Right atrium auricular region (tissue), 2 donors: ENCODE data around the gene POLE. TPM values are rescaled to one million over a fixed set of nuclear protein-coding genes. Genes with fewer than 3 reads are reported as not detected.

ENCODE experiments used
- DNase-seq: peaks from one replicate; pipeline ENCODE4 v3.0.0-alpha.2; 2019; ENCODE audit warnings: low spot score
- H3K27ac ChIP-seq, 2 donors: fragments of 200-600 bp; sonication (generic); 1 replicate in 1 of 2; 2 replicates in 1 of 2; pipeline ENCODE4 v1.5.1; 2016 to 2019
- H3K27me3 ChIP-seq, 2 donors: fragments of 200-600 bp; sonication (generic); one replicate each; pipeline versions ENCODE4 v1.5.1 to v1.6.0; 2017 to 2019
- H3K36me3 ChIP-seq: fragments of 200-600 bp; sonication (generic); one replicate; pipeline ENCODE4 v1.5.1; 2016
- H3K4me1 ChIP-seq, 2 donors: fragments of 200-600 bp; sonication (generic); one replicate each; pipeline versions ENCODE4 v1.5.1 to v1.6.0; 2017 to 2019
- H3K4me3 ChIP-seq, 2 donors: fragments of 200-600 bp; sonication (generic); 1 replicate in 1 of 2; 2 replicates in 1 of 2; pipeline ENCODE4 v1.5.1; 2017 to 2019; ENCODE audit warnings: mild to moderate bottlenecking in 1 of 2, moderate library complexity in 1 of 2
- H3K9me3 ChIP-seq, 2 donors: fragments of 200-600 bp; sonication (generic); one replicate each; pipeline ENCODE4 v1.5.1; 2019
- total RNA-seq, 2 donors: library from RNA; depleted of rRNA; stranded (reverse); fragments of >200 nt; gene quantifications; one replicate each; pipeline ENCODE4 v1.1.0, GENCODE V29; 2016
- TF ChIP-seq, protein P1 (sequence below), 2 donors: fragments of 200-600 bp; sonication (generic); IDR thresholded peaks; one replicate each; pipeline ENCODE4 v1.5.1; 2019; ENCODE audit warnings: antibody characterized with exemption in 2 of 2

Gene POLE
- total RNA-seq, 2 donors from 2014 or later: 10.2 to 13.9 TPM

- no peak for DNase-seq
- no peaks in the 10 kb centered on the region for H3K36me3 ChIP-seq
- no peak overlapping the region for H3K4me3 ChIP-seq
- H3K4me1 ChIP-seq: peaks cover 0 to 4% of the 10 kb centered on the region in 2 donors
- H3K27ac ChIP-seq: no peak overlapping the region
- TF ChIP-seq, protein P1, sequence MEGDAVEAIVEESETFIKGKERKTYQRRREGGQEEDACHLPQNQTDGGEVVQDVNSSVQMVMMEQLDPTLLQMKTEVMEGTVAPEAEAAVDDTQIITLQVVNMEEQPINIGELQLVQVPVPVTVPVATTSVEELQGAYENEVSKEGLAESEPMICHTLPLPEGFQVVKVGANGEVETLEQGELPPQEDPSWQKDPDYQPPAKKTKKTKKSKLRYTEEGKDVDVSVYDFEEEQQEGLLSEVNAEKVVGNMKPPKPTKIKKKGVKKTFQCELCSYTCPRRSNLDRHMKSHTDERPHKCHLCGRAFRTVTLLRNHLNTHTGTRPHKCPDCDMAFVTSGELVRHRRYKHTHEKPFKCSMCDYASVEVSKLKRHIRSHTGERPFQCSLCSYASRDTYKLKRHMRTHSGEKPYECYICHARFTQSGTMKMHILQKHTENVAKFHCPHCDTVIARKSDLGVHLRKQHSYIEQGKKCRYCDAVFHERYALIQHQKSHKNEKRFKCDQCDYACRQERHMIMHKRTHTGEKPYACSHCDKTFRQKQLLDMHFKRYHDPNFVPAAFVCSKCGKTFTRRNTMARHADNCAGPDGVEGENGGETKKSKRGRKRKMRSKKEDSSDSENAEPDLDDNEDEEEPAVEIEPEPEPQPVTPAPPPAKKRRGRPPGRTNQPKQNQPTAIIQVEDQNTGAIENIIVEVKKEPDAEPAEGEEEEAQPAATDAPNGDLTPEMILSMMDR (IDR thresholded peaks at IDR 0.05): no peak
- peaks cover 16 to 21% of the 10 kb centered on the region in 2 donors for H3K27me3 ChIP-seq
- peaks cover 3 to 35% of the 10 kb centered on the region in 2 donors for H3K9me3 ChIP-seq
Measured at GRCh38 chr12:132614029-132614428, 73.1 kb downstream of the POLE start.

- no peak for DNase-seq
- peaks cover 0 to 3% of the 10 kb centered on the region in 2 donors for H3K27me3 ChIP-seq
Measured at GRCh38 chr12:132611620-132612019, 75.5 kb downstream of the POLE start.

DNA sequence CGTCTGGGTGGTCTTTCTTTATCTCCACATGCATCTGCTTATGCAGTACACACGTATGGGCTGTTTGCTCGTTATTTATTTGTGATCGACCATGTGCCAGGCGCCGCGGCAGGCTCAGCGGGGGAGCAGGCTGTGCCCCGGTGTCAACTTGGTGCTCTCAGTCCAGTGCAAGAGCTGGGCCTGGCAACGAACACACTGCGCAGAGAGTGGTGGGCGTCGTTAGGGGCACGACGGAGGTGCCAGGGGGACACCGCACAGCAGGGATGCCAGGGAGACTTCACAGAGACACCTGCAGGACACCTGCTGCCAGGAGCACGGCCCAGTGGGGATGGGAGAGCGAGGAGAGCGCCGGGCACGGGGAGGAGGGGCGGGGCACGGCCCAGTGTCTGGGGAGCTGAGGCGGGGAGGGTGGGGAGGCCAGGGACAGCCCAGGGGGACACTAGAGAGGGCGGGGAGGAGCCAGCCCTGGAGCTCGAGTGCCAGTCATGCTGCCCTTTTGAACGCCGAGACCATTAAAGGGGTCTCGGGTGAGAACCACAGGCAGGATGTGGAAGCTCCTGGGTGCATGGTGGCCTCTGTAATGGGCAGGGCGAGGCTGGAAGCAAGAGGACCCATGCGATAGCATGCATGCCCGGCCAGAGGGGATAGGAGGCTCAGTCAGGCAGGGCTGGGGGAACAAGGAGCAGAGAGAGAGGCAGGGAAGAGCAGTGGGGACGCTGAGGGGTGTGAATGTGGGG, 76.1 kb downstream of the POLE start:
- Histone ChIP-seq H3K4me1 (no peaks in the 10 kb centered on the region), H3K27me3 (no peaks in the 10 kb centered on the region), H3K36me3 (no peaks in the 10 kb centered on the region), H3K9me3 (peaks cover 3 to 15% of the 10 kb centered on the region in 2 donors), H3K4me3 (no peak overlapping the region), H3K27ac (no peak overlapping the region)
- TF ChIP-seq, protein P1 (IDR thresholded peaks at IDR 0.05): no peak
- DNase-seq: no peak

More at GRCh38 chr12:132611620-132612019, 75.5 kb downstream of the POLE start:
- no peak overlapping the region for H3K27ac ChIP-seq
- H3K4me3 ChIP-seq: no peak overlapping the region
- H3K4me1 ChIP-seq: no peaks in the 10 kb centered on the region
- TF ChIP-seq, protein P1 (IDR thresholded peaks at IDR 0.05): no peak
- H3K36me3 ChIP-seq: no peaks in the 10 kb centered on the region
- peaks cover 3 to 21% of the 10 kb centered on the region in 2 donors for H3K9me3 ChIP-seq

- Histone ChIP-seq H3K36me3 (no peaks in the 10 kb centered on the region), H3K4me3 (peak within 1 kb of the TSS in 1 of 2 donors; percentile 27), H3K27ac (no peak within 1 kb of the TSS), H3K27me3 (no peaks in the 10 kb centered on the region), H3K4me1 (no peaks in the 10 kb centered on the region), H3K9me3 (peaks cover 3 to 10% of the 10 kb centered on the region in 2 donors)
- no peak for DNase-seq
- TF ChIP-seq, protein P1 (IDR thresholded peaks at IDR 0.05): no peak
Measured at GRCh38 chr12:132610051-132610759, 76.9 kb downstream of the POLE start, which contains the start of gene LRCOL1. TSS of gene LRCOL1 (minus strand) at chr12:132610582. CDS start at chr12:132606251, 4,331 bp downstream.

- no peak for DNase-seq
- Histone ChIP-seq H3K36me3 (no peaks in the 10 kb centered on the region), H3K27me3 (no peaks in the 10 kb centered on the region), H3K9me3 (peaks cover 3 to 10% of the 10 kb centered on the region in 2 donors), H3K4me3 (no peak overlapping the region), H3K27ac (no peak overlapping the region), H3K4me1 (peaks cover 0 to 9% of the 10 kb centered on the region in 2 donors)
- TF ChIP-seq, protein P1 (IDR thresholded peaks at IDR 0.05): no peak
Measured at GRCh38 chr12:132608231-132609171, 78.6 kb downstream of the POLE start.
